ENCODE measurements around the gene RBPJL.

Gene RBPJL

GRCh38 chr20:45293041-45294002, 13.3 kb upstream of the RBPJL start:
- DNase-seq, result peak; percentile 30

DNA sequence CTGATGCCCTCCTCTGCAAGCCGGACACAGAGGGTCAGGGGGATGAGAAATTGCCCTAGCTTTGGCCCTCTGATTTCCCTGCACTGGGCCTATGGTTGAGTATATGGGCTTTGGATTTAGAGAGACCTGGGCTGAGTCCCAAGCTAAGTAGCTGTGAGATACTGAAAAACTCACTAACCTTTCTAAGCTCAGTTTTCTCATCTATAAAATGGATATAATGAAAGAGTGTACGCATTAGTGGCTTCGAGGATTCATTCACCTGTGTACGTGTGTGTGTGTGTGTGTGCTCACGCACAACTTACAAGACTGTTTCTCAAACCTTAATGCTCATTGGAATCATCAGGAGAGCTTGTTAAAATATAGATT, 12.7 kb upstream of the RBPJL start:
- DNase-seq, result no peak

GRCh38 chr20:45294659-45295058, 12.0 kb upstream of the RBPJL start:
- no peak for DNase-seq

DNA sequence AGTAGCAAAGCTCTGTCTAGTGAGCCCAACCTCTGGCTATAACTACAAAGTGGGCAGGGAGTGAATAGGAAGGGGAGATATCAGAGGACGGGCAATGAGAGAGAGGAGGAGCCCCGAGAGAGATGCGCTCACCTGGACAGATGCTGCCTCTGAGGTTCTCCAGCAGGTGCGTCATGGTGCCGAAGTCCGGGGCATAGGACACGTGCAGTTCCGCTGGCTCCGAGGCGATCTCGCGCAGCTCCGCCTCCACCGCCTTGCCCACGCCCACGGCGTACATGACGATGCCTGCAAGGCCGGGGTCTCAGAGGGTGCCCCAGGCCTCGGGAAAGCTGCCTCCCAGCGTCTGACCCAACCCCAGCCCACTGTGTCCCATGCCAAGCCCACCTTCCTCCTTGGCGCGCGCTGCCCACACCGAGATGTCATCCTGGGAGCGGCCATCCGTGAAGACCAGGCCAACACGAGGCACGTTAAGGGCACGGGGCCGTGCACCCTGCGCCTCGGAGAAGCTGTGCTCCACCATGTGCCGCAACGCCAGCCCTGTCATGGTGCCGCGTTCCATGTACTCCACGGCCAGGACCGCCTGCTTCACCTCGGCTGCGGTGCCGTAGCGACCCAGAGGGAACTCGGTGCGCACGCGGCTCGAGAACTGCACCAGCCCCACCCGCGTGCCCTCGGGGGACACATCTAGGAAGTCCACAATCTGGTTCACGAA, 8.7 kb upstream of the RBPJL start:
- no peak for DNase-seq

DNA sequence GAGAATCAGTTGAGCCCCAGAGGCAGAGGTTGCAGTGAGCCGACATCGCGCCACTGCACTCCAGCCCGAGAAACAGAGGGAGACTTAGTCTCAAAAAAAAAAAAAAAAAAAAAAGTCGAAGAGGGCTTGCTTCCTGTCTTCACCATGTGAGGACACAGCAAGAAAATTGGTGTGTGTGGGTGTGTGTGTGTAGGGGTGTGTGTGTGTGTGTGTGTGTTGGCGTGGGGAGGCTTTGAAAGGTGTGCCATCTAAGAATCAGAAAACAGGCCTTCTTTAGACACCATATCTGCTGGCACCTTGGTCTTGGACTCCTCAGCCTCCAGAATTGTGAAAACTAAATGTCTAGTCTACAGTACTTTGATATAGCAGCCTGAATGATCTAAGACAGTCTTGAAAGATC, 6.9 kb upstream of the RBPJL start:
- DNase-seq, result no peak

DNA sequence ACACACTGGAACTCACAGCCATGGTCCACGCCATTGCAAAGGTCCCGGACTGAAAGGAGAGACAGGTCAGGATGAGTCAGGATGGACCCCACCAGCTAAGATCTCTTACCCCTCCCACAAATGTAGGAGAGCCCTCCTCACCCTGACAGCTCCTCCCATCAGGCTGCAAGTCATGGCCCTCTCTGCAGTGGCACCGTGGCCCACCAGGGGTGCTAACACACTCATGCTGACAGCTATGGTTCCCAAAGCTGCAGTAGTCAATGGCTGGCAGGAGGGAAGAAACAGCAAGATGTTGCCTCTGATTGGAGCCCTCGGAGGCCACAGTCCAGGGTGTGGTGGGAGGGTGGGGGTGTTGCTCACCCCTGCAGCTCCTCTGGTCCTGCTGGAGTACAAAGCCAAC, 5.7 kb upstream of the RBPJL start:
- no peak for DNase-seq

GRCh38 chr20:45301824-45302271, 4.8 kb upstream of the RBPJL start:
- no peak for DNase-seq

DNA sequence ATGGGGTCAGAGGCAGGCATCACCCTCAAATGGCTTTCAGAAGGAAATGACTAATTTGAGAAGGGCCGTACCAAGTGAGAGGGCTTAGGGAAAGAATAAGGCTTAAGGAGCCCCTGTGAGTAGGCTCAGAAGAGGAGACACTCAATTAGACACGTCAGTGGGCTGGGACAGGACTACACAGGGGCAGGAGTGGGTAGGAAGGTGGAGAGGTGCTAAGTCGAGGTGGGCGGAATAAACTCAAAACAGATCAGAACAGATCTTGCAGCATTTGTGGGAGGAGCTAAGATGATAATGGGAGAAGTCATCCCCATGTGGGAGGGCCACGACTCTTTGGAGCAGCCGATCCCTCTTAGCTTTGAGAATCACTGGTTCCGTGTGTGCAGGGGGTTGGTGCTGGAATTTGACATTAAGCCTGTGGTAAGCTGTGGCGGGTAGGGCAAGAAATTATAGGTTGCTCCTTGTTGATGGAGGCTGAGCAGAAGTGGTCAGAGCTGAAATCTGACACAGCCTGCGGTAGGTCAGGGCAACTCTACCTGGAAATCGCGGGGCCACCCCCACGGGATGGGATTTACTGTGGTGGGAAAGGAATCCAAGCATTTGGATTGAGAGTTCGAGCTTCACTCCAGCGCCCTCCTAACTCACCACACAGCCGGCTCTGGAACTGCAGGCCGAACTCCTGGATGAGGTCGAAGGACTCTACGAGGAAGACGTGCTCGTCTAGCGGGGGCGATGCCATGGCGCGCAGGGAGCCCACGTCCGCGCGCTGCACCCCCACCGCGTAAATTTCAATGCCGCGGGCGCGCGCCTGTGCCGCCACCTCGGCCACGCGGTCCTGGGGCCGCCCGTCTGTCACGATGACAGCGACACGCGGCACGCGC, 2.8 kb upstream of the RBPJL start:
- DNase-seq, result no peak

DNA sequence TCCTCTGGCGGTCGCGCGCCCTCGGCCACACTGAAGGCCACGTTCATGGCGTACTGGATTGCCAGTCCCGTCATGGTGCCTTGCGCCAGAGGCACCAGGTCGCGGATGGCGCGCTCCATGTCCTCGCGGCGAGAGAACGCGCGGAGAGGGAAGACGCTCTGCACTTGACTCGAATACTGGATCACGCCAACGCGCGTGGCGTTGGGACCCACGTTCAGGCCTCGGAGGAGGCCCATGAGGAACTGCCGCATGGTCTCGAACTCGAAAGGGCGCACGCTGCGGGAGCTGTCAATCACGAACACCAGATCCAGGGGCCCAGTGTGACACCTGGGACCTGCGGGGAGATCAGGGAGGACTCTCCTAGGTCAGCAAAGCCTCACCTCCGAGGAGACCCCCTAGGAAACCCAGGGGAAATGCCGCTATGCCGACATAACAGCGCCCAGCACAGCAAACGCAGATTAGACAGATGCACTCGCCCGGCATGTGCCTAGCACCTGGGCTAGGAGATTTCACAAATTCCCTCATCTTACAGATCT, 2.1 kb upstream of the RBPJL start:
- DNase-seq, result no peak

GRCh38 chr20:45305262-45305661, 1.4 kb upstream of the RBPJL start:
- DNase-seq, result no peak

GRCh38 chr20:45307076-45307640, 518 bp downstream of the RBPJL start:
- no peak for DNase-seq

DNA sequence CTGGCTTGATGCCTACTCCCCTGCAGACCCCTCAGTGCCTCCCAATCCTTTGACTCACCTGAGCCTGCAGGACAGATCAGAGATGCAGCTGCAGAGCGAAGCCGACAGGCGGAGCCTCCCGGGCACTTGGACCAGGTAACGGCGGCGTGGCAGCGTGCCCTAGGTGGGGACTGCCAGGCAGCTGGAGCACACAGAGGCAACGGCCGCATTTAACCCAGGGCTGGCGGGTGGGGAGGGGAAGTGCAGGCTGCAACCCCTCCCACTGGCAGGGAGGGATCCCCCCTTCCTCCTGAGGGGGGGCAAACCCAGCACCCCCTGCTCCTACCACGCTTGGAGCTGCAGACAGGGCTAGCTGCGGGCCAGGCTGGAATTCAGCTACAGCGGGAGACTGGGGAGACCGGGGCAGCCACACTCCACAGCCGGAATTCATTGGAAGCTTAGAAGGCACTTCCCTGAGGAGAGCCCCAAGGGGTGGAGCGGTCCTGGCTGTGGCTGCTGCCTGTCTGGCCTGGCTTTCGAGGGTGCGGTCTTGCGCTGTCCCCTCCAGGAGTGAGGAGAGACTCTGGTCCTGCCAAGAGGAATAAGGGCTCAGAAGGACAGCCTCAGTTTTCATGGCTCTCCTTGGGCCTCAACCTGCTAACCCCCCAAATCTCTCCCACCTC, 1.6 kb downstream of the RBPJL start, which contains the start of gene MATN4:
MATN4 (minus strand) TSS at position 183 of the 662 bp plus-strand sequence. CDS start 2,717 bp downstream, outside the sequence.
- no peak for DNase-seq

GRCh38 chr20:45309075-45309474, 2.4 kb downstream of the RBPJL start:
- DNase-seq, result no peak

GRCh38 chr20:45311589-45312211, 5.1 kb downstream of the RBPJL start:
- no peak for DNase-seq

DNA sequence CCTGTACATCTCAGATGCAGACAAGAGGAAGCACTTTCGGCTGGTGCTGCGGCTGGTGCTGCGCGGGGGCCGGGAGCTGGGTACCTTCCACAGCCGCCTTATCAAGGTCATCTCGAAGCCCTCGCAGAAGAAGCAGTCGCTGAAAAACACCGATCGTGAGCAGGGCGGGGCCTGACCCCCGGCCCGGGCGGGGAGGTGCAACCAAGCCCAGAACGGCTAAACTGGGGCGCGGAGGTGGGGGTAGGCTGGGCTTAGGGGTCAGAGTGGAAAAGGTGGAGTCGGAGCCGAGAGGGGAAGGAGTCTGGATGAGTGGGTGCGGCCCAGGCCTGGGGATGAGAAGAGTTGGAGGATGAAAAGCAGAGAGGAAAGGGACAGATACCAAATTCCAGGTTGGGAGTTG, 5.6 kb downstream of the RBPJL start:
- DNase-seq, result no peak

DNA sequence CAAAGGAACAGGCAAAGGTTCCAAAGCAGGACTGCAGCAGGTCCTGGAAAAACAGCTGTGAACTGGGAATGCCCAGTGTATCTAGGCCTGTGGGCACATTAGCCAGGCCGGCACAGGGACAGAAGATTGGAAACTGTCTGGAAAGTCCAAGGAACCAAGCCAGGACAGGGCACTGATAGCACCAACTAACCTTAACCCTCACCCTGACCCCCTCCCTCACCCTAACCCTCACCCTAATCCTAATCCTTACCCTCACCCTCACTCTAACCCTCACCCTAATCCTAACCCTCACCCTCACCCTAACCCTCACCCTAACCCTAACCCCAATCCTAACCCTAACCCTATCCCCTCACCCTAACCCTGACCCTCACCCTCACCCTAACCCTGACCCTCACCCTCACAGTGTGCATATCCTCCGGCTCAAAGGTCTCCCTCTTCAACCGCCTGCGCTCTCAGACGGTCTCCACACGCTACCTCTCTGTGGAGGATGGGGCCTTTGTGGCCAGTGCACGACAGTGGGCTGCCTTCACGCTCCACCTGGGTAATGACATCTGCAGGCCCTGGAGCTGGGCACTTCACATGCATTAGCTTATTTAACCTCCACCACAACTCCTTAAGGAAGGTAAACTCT, 6.5 kb downstream of the RBPJL start:
- DNase-seq, result no peak

GRCh38 chr20:45313943-45314342, 7.3 kb downstream of the RBPJL start:
- DNase-seq, result no peak

GRCh38 chr20:45315672-45316071, 9.0 kb downstream of the RBPJL start:
- DNase-seq, result no peak

DNA sequence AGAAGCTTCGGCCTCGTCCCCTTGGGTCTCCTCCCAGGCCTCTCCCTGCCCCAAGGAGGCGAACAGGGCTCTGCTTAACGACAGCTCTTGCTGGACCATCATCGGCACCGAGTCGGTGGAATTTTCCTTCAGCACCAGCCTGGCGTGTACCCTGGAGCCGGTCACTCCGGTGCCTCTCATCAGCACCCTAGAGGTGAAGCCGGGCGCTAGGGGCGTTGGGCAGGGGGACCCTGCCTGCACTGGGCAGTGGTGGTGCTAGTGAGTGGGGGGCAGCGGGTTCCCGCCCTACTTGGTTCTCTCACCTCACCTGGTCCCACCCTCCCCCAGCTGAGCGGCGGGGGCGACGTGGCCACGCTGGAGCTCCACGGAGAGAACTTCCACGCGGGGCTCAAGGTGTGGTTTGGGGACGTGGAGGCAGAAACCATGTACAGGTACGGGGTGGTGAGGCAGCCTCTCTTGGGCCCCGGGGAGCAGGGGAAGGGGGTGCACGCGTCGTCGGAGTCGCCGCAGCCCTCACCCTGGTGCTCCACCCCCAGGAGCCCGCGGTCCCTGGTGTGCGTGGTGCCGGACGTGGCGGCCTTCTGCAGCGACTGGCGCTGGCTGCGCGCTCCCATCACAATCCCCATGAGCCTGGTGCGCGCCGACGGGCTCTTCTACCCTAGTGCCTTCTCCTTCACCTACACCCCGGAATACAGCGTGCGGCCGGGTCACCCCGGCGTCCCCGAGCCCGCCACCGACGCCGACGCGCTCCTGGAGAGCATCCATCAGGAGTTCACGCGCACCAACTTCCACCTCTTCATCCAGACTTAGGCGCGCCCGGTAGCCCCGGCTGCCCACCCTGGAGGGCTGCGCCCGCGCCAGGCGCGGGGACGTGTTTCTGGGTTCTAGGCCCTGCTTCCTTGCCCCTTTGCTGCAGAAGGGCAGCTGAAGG, 9.8 kb downstream of the RBPJL start:
- DNase-seq, result no peak

DNA sequence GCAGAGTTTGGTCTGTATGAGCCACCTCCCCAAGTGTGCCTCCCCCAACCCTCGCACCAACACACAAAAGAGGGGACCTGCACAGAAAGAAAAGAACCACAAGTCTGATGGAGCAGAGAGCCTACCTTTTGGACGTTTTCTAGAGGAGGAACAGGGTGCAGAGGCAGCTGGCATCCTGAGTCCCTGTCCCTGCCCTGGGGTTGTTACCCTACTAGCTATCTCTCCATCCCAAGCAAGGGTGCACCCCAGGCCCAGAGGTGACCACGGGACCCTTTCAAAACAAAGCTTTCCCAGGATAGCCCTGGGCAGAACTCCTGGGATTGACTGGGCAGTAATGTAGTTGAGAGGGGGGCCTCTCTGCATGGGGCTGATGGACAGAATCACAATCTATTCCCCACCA, 11.2 kb downstream of the RBPJL start:
- no peak for DNase-seq

Measured in NCI-H2107 (cell line).